ENCODE measurements around the gene ITGBL1. TPM values are rescaled to one million over a fixed set of nuclear protein-coding genes. Genes with fewer than 3 reads are reported as not detected.

The ITGBL1 gene
- total RNA-seq, 3 donors from 2014 or later (not counting 1 experiment from before 2014, with no cell fraction given), result not detected

- Histone ChIP-seq H3K27ac (ENCODE audit: low read length) (no peak overlapping the region), H3K36me3 (ENCODE audit: control insufficient read depth, insufficient read depth, low read length) (no peaks in the 10 kb centered on the region), H3K4me3 (ENCODE audit: low read length) (no peak overlapping the region), H3K4me1 (ENCODE audit: control insufficient read depth, insufficient read depth, low read length) (no peaks in the 10 kb centered on the region), H3K9me3 (ENCODE audit: control insufficient read depth, insufficient read depth, low read length) (no peaks in the 10 kb centered on the region), H3K27me3 (ENCODE audit: control insufficient read depth, insufficient read depth, low read length) (no peaks in the 10 kb centered on the region)
- no peak for TF ChIP-seq CTCF (IDR thresholded peaks at IDR 0.05)
- H3K9me3 Mint-ChIP-seq, result no peaks in the 10 kb centered on the region
- H3K36me3 Mint-ChIP-seq, result no peaks in the 10 kb centered on the region
- DNase-seq, result no peak
- H3K4me1 Mint-ChIP-seq, result no peaks in the 10 kb centered on the region
- intact Hi-C loops (cut with micrococcal nuclease), result no loop called here
- no peak overlapping the region for H3K4me3 Mint-ChIP-seq
- H3K27ac Mint-ChIP-seq, result no peak overlapping the region
- ATAC-seq, result no peak
- H3K27me3 Mint-ChIP-seq (ENCODE audit: low read depth in 2 of 2), result peaks cover 0 to 5% of the 10 kb centered on the region in 2 donors
Observed at GRCh38 chr13:101584331-101584730, 131.9 kb downstream of the ITGBL1 start.

GRCh38 chr13:101590479-101590878, 138.0 kb downstream of the ITGBL1 start:
- no peaks in the 10 kb centered on the region for H3K4me1 Mint-ChIP-seq
- no peaks in the 10 kb centered on the region for H3K4me1 ChIP-seq (ENCODE audit: control insufficient read depth, insufficient read depth, low read length)
- no peaks in the 10 kb centered on the region for H3K36me3 Mint-ChIP-seq
- H3K36me3 ChIP-seq (ENCODE audit: control insufficient read depth, insufficient read depth, low read length), result no peaks in the 10 kb centered on the region
- no peaks in the 10 kb centered on the region for H3K27me3 Mint-ChIP-seq (ENCODE audit: low read depth in 2 of 2)
- ATAC-seq, result no peak
- peaks cover 0 to 3% of the 10 kb centered on the region in 2 donors for H3K9me3 Mint-ChIP-seq
- H3K4me3 Mint-ChIP-seq, result no peak overlapping the region
- no peak overlapping the region for H3K27ac ChIP-seq (ENCODE audit: low read length)
- H3K27ac Mint-ChIP-seq, result no peak overlapping the region
- DNase-seq, result no peak
- H3K4me3 ChIP-seq (ENCODE audit: low read length), result no peak overlapping the region
- no peaks in the 10 kb centered on the region for H3K9me3 ChIP-seq (ENCODE audit: control insufficient read depth, insufficient read depth, low read length)
- intact Hi-C loops (cut with micrococcal nuclease), result no loop called here
- no peaks in the 10 kb centered on the region for H3K27me3 ChIP-seq (ENCODE audit: control insufficient read depth, insufficient read depth, low read length)
- WGBS (ENCODE audit: insufficient coverage), result 96% methylated on average over 4 of the region's 4 CpGs
- no peak for TF ChIP-seq CTCF (IDR thresholded peaks at IDR 0.05)

- H3K9me3 ChIP-seq (ENCODE audit: control insufficient read depth, insufficient read depth, low read length), result no peaks in the 10 kb centered on the region
- ATAC-seq (no peak), DNase-seq (no peak)
- no peaks in the 10 kb centered on the region for H3K4me1 Mint-ChIP-seq
- H3K27me3 ChIP-seq (ENCODE audit: control insufficient read depth, insufficient read depth, low read length), result no peaks in the 10 kb centered on the region
- H3K4me3 ChIP-seq (ENCODE audit: low read length), result no peak overlapping the region
- H3K27ac Mint-ChIP-seq, result no peak overlapping the region
- no peaks in the 10 kb centered on the region for H3K27me3 Mint-ChIP-seq (ENCODE audit: low read depth in 2 of 2)
- H3K27ac ChIP-seq (ENCODE audit: low read length), result no peak overlapping the region
- no peaks in the 10 kb centered on the region for H3K36me3 Mint-ChIP-seq
- no peaks in the 10 kb centered on the region for H3K4me1 ChIP-seq (ENCODE audit: control insufficient read depth, insufficient read depth, low read length)
- peaks cover 0 to 3% of the 10 kb centered on the region in 2 donors for H3K9me3 Mint-ChIP-seq
- H3K4me3 Mint-ChIP-seq, result no peak overlapping the region
- no peaks in the 10 kb centered on the region for H3K36me3 ChIP-seq (ENCODE audit: control insufficient read depth, insufficient read depth, low read length)
- intact Hi-C loops (cut with micrococcal nuclease), result no loop called here
- TF ChIP-seq CTCF (IDR thresholded peaks at IDR 0.05), result no peak
- 83% methylated on average over 5 of the region's 5 CpGs for WGBS (ENCODE audit: insufficient coverage)
Observed at GRCh38 chr13:101594936-101595335, 142.5 kb downstream of the ITGBL1 start.

- ATAC-seq (peak in 1 of 3 donors; percentile 24), DNase-seq (no peak)
- no peak overlapping the region for H3K4me3 Mint-ChIP-seq
- Histone ChIP-seq H3K4me3 (ENCODE audit: low read length) (no peak overlapping the region), H3K4me1 (ENCODE audit: control insufficient read depth, insufficient read depth, low read length) (no peaks in the 10 kb centered on the region), H3K36me3 (ENCODE audit: control insufficient read depth, insufficient read depth, low read length) (no peaks in the 10 kb centered on the region), H3K27ac (ENCODE audit: low read length) (no peak overlapping the region), H3K27me3 (ENCODE audit: control insufficient read depth, insufficient read depth, low read length) (no peaks in the 10 kb centered on the region), H3K9me3 (ENCODE audit: control insufficient read depth, insufficient read depth, low read length) (no peaks in the 10 kb centered on the region)
- intact Hi-C loops (cut with micrococcal nuclease), result no loop called here
- 100% methylated on average over 1 of the region's 4 CpGs for WGBS (ENCODE audit: insufficient coverage)
- H3K27me3 Mint-ChIP-seq (ENCODE audit: low read depth in 2 of 2), result no peaks in the 10 kb centered on the region
- H3K27ac Mint-ChIP-seq, result no peak overlapping the region
- TF ChIP-seq CTCF (IDR thresholded peaks at IDR 0.05), result no peak
- H3K36me3 Mint-ChIP-seq, result no peaks in the 10 kb centered on the region
- peaks cover 0 to 3% of the 10 kb centered on the region in 2 donors for H3K9me3 Mint-ChIP-seq
- H3K4me1 Mint-ChIP-seq, result no peaks in the 10 kb centered on the region
Observed at GRCh38 chr13:101596803-101597202, 144.3 kb downstream of the ITGBL1 start.
